ENCODE results near the gene CALML4.
"Not testable (repeated sequence)": the region's sequence is repeated elsewhere in the genome, so short reads cannot be mapped to it uniquely, and the experiment has no call there.

CALML4 gene

DNA sequence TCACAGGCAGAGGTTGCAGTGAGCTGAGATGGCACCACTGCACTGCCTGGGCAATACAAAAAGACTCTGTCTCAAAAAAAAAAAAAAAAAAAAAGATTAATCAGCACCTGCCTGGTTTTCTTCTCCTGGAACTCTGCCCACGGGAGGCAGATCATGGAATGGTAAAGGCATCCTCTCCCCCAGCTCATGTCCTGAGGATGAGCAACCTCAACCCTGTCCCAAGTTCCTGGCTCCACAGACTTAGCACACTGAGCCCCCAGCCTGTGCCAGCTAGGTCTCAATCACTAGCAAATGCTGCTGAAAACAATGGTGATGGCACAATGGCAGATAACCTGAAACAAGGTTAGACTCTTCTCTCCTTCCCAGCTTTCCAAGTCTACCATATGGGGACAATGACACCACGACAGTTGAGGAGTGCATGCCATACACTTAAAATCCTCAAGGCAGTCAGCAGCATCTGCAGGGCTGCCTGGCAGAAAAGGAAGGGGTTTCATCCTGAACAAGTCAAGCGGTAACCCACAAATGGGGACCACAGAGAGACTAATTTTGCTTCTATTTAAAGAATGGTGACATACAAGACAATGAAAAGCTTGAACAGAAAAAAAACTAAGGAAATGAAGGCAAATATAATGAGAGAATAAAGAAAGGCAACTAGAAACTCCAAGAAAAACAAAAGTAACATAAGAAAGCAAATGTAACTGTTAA lies 19.6 kb upstream of the CALML4 start:
- no peak for DNase-seq

- no peak for DNase-seq
Measured at GRCh38 chr15:68224108-68224507, 19.0 kb upstream of the CALML4 start.

DNA sequence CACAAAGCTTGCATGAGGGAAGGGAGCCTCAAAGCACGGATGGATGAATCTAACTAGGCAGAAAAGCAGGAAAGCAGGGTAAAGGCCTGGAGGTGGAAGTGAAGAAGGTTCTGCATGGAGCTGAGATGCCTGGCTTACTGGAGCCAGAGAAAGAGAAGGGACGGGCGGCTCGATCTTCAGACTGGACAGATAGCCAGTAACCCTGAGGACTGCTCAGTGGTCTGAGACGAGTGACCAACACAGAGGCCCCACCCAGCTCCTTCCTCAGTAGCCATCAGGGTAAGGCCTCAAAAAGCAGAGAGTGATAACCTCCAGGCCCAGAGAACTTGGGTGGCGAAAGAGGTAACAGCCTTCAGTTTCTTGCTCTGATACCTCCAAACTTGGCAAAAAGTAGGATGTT lies 18.0 kb upstream of the CALML4 start:
- no peak for DNase-seq

DNA sequence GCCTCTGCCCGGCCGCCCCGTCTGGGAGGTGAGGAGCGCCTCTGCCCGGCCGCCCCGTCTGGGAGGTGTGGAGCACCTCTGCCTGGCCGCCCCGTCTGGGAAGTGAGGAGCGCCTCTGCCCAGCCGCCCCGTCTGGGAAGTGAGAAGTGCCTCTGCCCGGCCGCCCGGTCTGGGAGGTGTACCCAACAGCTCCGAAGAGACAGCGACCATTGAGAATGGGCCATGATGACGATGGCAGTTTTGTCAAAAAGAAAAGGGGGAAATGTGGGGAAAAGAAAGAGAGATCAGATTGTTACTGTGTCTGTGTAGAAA lies 17.3 kb upstream of the CALML4 start:
- not testable (repeated sequence) for DNase-seq

DNA sequence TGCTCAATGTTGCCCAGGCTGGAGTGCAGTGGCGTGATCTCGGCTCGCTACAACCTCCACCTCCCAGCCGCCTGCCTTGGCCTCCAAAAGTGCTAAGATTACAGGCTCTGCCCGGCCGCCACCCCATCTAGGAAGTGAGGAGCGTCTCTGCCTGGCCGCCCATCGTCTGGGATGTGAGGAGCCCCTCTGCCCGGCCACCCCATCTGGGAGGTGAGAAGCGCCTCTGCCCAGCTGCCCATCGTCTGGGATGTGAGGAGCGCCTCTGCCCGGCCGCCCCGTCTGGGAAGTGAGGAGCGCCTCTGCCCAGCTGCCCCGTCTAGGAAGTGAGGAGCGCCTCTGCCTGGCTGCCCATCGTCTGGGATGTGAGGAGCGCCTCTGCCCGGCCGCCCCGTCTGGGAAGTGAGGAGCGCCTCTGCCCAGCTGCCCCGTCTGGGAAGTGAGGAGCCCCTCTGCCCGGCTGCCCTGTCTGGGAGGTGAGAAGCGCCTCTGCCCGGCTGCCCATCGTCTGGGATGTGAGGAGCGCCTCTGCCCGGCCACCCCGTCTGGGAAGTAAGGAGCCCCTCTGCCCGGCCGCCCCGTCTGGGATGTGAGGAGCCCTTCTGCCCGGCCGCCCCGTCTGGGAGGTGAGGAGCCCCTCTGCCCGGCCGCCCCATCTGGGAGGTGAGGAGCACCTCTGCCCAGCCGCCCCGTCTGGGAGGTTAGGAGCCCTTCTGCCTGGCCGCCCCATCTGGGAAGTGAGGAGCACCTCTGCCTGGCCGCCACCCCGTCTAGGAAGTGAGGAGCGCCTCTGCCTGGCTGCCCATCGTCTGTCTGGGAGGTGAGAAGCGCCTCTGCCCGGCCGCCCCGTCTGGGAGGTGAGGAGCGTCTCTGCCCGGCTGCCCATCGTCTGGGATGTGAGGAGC lies 16.6 kb upstream of the CALML4 start:
- not testable (repeated sequence) for DNase-seq

DNA sequence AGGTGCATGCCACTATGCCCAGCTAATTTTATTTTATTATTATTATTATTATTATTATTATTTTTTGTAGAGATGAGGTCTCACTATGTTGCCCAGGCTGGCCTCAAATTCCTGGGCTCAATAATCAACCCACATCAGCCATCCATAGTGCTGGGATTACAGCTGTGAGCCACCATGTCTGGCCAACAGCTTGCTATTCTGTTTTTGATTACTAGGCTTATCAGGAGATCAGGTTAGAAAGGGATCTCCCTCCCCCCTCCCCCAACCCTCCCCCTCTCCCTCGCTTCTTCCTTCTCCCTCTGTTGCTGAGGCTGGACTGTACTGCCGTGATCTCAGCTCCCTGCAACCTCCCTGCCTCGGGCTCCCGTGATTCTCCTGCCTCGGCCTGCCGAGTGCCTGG lies 15.8 kb upstream of the CALML4 start:
- DNase-seq: no peak

GRCh38 chr15:68220489-68220888 lies 15.4 kb upstream of the CALML4 start:
- DNase-seq: no peak

DNA sequence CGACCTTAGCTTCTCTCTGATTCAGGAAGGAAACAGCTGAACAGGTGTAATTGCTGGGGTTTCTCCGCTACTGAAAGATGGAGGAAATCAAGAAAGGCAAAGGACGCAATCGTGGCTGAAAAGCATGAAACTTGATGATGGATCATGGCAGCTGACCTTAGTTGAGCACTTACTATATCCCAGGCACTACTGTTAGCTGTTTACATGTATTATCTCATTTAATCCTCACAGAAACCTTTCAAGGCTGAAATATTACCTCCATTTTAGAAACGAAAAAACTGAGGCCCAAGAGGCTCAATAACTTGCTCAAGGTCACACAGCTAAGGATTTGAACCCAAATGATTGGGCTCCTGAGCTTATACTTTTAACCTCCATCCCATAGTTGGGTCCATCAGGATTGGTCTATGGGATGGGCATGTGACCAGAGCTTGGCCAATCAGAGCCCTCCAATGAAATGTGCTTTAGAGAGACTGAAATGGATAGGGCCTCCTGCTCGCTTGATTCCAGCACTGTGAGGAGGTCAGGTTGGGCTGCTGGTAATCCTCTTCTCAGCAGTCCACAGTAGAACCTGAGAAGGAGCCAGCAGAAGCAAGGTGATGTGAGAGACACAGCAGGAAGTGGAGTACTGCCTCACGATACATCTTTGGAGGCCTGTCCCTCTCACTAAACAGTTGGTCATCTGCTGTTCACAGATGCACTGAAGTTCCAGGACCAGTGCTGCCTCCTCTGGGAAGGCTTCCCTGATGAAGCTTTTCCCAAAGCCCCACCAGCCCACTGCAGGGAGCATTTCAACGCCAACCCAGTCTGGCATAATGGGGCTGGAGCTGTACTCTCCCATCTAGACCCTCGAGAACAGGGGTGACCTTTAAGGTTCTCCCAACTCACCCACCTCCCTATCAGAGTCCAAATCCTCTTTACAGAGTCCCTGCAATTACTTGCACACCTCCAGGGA lies 14.0 kb upstream of the CALML4 start:
- DNase-seq: no peak

DNA sequence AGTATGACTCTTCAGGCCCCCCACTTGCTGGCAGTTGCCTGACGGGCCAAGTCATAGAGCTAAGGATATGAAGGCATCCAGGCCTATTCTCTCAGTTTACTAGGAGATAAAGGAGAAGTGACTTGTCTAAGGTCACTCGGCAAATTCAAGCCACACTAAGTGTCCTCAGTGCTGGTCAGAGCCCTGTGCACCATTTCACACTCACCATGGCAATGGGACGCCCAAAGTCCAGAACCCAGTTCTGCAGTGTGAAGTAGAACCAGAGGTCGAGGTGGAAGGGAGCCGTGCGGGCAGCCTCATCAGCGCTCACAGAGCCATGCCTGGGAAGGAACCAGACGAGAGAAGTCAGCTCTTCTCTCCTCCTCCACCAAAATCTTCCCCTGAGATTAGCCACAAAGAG lies 13.2 kb upstream of the CALML4 start:
- DNase-seq: no peak

DNA sequence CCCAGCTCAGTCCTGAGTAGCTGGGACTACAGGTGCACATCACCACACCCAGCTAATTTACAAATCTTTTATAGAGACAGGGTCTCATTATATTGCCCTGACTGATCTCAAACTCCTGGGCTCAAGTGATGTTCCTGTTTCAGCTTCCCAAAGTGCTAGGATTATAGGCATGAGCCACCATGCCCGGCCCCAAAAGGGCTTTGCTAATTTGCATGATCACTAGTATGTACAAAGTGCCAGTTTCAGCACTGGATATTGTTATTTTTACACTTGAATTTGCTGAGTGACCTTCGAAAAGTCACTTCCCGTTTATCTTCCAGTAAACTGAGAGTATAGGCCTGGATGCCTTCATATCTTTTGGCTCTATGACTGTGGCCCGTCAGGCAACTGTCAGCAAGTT lies 12.2 kb upstream of the CALML4 start:
- no peak for DNase-seq

DNA sequence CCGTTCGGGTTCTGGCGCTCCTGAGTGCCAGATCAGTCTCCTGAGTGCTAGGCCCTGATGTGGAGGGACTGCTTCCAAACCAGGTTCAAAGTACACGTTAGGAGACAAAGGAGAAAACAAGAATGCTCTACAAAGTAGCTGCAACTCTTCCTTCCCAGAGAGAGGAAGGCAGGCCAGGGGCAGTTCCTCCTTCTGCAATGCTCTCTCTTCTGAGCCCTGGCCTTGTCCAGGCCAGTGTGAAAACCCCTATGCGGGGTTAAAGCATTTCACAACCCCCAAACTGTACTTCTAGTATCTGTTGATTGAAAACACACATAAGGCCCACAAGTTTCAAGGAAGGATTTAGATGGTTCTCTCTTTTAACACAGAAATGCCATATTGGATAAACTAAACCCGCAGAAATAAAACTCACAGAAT lies 9.7 kb upstream of the CALML4 start:
- no peak for DNase-seq

DNA sequence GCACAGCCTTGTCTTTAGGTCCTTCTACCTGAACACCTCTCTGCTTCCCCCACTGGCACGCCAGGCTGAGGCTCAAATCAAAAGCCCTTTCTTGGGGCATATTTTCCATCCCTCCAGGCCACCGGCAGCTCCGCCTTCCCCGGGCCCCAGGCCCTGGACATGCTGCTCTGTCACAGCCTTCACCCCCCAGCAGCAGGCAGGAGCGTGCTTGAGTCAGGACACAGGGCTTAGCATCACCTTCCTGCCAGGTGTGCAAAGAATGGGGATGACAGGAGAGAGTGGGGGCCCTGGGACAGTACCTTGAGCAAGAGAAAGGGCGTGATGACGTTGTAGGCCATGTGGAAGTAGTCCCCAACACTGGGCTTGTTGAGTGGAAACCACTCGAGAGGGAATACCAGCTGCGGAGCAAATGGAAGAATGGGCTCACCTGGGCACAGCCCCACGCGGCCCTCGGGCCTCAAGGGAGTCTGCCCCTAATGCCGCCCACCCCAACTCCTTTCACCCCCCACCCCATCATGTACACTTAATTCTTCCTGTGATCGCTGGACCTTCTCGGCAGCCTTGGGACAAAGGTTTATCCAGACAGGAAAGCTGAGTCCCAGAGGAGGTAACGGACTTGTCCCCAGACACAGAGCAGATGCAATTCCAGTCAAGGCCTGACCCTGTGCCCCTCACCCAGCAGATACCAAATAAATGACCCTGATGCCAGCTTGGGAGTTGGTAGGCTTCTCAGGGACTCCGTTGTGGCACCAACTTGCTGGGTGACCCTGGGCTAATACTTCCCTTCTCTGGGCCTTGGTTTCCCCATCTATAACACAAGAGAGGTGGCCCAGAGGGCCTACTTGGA lies 9.1 kb upstream of the CALML4 start:
- no peak for DNase-seq

GRCh38 chr15:68213491-68213845 lies 8.3 kb upstream of the CALML4 start:
- not testable (repeated sequence) for DNase-seq

GRCh38 chr15:68211656-68212320 lies 6.7 kb upstream of the CALML4 start:
- DNase-seq: no peak

- peak; percentile 5 for DNase-seq
Measured at GRCh38 chr15:68210821-68211655, 5.9 kb upstream of the CALML4 start.

DNA sequence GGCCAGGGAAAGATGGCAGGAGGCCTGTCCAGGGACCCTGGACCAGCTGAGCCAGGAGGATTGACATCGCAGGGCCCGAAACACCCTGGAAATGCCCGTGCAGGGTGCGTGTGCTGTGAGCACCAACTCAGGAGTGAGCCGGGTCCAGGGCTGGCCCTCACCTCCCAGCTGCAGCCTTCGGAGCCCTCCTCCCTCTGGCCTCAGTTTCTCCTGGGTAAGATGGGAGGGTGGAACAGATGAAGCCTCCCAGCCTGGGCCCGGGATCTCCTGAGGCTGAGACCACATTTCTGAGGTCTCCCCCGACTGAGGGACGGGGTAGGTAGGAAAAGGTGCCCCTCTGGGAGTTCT lies 5.3 kb upstream of the CALML4 start:
- no peak for DNase-seq

GRCh38 chr15:68209735-68210408 lies 4.7 kb upstream of the CALML4 start:
- no peak for DNase-seq

GRCh38 chr15:68209272-68209671 lies 4.1 kb upstream of the CALML4 start:
- DNase-seq: no peak

DNA sequence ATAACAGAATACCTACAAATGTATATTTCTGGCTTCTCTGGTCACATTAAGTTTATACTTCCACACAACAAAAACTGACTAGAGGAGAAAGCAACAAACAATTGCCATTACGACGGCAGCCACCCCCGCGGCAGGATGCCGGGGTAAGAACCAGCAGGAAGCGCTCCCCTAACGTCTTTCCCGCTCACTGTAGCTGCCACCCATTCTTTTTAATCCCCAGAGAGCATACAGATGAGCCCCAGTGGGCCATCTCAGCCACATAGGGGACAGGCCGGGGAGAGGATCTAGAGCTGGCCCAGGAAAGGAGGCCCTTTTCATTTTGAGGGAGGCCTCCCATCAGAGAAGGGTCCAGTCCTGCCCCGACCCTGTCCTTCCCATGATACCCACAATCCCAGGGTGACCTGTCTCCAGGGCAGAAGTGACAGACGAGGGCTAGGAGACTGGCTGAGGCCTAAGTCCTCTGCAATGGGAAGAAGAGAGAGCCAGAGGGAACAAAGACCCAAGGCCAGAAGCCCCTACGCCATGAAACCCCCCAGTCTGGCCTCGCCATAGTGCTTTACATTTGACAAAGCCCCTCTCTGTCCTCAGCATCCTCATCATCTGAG lies 3.6 kb upstream of the CALML4 start:
- no peak for DNase-seq

DNA sequence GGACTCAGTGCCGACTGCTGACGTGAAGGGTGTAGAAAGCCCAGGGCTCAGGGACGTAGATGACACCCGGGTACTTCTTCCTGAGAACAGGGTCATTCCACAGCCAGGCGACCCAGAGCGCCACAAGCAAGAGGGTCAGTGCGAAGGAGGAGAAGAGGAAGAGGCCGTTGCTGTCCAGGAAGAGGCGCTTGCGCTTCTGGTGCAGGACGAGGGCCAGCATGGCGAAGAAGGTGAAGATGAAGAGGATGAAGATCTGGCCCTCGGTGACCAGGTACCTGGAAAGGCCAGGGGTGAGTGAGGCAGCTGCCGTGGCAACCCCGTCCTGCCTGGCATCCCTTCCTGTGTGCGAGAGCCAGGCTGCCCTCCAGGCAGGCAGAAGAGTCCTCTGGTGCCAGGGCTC lies 3.0 kb upstream of the CALML4 start:
- no peak for DNase-seq
